SKM-1 treated with dmso at 0.1 percent for 144 hours (cell line): ENCODE measurements around the gene DEFB127.
"Not testable (repeated sequence)": the region's sequence is repeated elsewhere in the genome, so short reads cannot be mapped to it uniquely, and the experiment has no call there.

Experiments used
- DNase-seq: peaks from one replicate; lab custom pipeline; 2025; ENCODE audit not compliant: unreplicated experiment; lab: John Stamatoyannopoulos, UW

DEFB127 gene, protein sequence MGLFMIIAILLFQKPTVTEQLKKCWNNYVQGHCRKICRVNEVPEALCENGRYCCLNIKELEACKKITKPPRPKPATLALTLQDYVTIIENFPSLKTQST

DNA sequence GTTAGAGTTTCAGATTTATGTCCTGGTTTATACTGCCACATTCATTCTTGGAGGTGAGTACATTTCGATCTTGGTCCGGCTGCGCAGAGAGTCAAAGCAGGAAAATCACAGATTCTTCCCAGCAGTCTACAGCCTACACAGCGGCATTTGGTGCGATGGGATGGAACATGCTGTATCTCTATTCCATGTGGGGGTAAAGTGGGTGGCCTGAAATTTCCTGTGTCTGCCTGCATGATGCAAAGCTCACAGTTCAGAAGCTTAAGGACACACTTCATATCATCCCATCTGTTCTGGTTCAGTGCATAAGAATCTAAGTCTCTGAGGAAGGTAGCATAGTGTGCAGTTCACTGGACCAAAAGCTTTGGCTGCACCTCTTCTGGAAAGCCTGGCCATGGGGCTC, at the start of gene DEFB127:
DEFB127 (plus strand) TSS at position 301 of the 400 bp plus-strand sequence; CDS start at position 392, 91 bp downstream.
- DNase-seq: no peak

- DNase-seq: no peak
These were observed 44.9 kb upstream of the DEFB127 start for GRCh38 chr20:112396-112795.

GRCh38 chr20:117518-117917, 39.7 kb upstream of the DEFB127 start:
- DNase-seq: no peak

DNA sequence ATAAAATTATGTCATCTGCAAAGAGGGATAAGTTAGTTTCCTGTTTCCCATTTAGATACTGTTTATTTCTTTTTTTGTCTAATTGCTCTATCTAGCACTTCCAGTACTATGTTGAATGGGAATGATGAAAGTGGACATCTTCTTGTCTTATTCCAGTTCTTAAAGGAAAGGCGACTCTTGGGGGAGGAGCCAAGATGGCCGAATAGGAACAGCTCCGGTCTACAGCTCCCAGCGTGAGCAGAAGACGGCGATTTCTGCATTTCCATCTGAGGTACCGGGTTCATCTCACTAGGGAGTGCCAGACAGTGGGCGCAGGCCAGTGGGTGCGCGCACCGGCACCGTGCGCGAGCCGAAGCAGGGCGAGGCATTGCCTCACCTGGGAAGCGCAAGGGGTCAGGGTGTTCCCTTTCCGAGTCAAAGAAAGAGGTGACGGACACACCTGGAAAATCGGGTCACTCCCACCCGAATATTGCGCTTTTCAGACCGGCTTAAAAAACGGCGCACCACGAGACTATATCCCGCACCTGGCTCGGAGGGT, 27.4 kb upstream of the DEFB127 start:
- not testable (repeated sequence) for DNase-seq

DNA sequence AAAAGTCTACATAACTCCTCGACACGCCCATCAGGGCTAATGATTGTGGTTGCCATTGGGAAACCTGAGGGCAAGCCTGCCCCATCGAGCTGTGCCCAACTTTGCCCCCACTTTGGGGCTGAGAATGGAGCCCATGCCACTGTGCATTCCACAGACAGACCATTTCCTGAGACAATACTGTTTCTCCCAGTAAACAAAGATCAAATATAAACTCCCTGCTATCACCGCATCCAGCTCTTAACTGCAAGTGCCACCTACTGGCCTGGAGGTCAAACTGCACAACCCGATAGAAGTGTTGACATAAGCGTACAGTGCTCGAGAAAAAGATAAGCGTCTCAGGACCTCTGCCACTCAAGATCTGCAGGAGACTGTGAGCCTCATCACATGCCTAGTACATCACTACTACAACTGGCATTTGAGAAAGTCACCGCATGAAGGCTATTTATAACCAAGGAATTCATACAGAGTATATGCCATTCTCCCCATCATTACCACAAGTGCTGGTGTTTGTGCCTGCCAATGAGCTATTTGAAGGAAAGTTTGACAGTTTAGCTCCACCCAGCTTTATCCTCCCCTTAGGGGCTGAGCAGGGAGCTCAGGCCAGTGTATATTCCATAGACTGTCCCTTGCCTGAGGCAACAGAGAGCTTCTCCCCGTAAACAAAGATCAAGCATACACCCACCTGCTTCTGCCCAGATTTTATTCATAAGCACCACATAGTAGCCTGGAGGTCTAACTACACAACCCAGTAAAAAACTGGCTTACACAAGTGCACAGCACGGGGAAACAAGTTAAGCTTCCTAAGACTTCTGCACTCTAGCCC, 19.4 kb upstream of the DEFB127 start:
- no peak for DNase-seq

DNA sequence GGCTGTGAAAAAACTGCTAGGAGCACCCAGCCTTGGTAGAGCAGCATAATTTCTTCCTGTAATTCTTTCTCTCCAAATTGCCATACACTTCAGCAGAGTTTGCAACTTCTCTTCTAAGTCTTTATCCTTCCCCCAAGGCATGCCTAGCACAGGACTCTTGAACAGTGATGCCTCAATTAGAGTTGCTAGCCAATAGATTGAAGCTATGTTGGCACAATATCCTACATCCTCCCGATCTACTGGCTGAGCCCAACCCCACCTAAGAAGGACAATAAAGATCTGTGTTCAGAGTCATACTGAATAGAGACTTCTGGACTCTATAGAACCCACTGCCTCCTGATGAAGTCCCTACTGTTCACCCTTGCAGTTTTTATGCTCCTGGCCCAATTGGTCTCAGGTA, 15.0 kb upstream of the DEFB127 start, which contains the start of gene DEFB126:
DEFB126 (plus strand) TSS at position 301 of the 400 bp plus-strand sequence; CDS start at position 340, 39 bp downstream.
- DNase-seq: no peak

- DNase-seq: no peak
These were observed 11.4 kb upstream of the DEFB127 start for GRCh38 chr20:145877-146276.

- no peak for DNase-seq
These were observed 5.1 kb upstream of the DEFB127 start for GRCh38 chr20:152131-152530.

DNA sequence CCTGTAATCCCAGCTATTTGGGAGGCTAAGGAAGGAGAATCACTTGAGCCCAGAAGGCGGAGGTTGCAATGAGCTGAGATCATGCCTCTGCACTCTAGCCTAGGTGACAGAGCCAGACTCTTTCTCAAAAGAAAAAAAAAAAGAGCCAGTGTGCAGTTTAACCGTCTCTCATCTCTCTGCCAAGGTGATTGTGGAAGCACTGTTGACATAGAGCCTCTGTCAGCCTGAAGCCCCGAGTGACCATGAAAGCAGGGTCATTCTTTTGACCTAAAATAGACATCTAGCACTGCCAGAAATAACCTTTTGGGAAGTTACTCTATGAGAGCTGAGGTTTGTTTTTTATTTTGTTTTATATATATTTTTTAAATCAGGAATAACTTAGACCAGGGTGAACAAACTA, 7.4 kb downstream of the DEFB127 start:
- DNase-seq: no peak

DNA sequence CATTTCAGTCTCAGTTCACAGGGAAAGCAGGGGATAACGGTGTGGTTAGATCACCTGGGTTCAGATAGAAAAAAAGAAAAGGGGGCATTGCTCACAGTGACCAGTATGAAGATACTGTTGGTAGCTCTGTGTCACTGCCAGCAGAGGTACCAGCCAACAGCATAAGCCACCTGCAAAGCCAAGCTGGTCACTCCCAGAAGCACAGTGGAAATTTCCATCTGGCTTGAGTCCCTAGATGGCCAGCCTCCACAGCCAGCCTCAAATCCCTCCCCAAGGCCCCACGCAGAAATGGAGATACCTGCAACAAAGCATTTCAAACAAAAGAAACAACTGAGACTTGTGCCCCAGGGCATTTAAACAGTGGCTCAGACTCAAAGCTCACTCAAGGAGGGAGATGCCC, 11.6 kb downstream of the DEFB127 start:
- DNase-seq: no peak

GRCh38 chr20:184288-184687, 27.0 kb downstream of the DEFB127 start:
- DNase-seq: no peak

DNA sequence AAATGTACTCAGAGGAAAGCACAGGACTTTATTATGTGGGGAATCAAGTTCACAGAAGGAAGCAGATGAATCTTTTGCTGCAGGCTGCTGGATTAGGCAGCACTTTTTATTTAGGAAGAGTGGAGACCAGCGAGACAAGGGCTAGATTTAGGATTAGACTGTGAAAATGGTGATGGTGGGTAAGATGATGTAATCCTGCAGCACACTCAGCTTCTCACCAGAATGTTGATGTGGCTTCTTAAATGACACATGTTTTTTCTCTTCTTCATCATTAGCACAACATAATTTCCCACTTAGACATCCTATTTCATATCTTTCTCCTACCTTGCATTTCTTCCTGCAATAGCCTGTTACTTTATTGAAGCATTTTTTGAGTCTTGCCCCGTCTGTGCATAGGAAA, 30.5 kb downstream of the DEFB127 start:
- DNase-seq: no peak

DNA sequence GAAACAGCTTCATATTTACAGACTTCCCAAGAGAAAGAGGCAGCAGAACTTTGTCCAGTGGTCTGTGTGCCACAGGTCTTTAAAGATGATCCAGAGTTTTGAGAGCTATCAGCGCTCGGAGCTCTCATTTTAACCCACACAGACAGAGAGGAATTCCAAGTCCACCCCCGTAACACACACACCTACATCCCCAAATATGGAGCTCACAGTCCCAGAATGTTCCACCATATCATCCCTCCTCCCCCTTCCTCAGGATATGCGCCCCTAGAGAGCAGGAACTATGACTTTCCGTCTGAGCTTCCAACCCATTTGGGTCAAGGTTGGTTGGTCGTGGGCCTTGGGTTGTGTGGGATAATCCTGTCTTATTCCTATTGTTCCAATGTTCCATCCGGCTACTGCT, 32.4 kb downstream of the DEFB127 start, which contains the start of gene DEFB128:
DEFB128 (minus strand) TSS at position 101 of the 400 bp plus-strand sequence; CDS start at position 13, 88 bp downstream.
- no peak for DNase-seq

GRCh38 chr20:198225-198624, 41.0 kb downstream of the DEFB127 start:
- no peak for DNase-seq

DNA sequence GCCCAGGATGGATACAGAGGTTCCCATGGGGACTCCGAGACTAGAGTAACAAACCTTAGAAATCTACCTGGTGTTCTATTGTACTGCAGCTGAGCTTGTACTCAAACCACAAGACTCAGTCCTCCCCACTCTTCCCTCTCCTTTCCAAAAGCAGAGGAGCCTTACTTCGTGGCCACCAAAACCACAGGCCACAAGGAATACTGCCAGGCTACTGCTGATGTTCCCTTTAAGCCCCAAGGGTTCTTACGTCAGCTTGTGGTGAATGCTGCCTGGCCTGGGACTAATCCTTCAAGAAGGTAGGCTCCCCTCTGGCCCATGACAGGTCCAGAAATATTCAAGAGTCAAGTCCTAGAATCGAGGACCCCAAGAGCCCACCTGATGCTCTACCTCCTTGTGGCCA, 42.7 kb downstream of the DEFB127 start:
- no peak for DNase-seq

DNA sequence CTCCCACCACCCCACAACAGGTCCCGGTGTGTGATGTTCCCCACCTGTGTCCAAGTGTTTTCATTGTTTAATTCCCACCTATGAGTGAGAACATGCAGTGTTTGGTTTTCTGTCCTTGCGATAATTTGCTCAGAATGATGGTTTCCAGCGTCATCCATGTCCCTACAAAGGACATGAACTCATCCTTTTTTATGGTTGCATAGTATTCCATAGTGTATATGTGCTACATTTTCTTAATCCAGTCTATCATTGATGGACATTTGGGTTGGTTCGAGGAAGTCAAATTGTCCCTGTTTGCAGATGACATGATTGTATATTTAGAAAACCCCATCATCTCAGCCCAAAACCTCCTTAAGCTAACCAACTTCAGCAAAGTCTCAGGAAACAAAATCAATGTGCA, 46.4 kb downstream of the DEFB127 start:
- not testable (repeated sequence) for DNase-seq
